ENCODE data around the gene TAS1R3. TPM values are rescaled to one million over a fixed set of nuclear protein-coding genes. Genes with fewer than 3 reads are reported as not detected.

TAS1R3 gene
- total RNA-seq, 2 experiments from 2014 or later = 0.10 TPM; not detected in 1

- no peaks in the 10 kb centered on the region for H3K9me3 Mint-ChIP-seq
- no peaks in the 10 kb centered on the region for H3K27me3 Mint-ChIP-seq
- CTCF ChIA-PET = no interaction called here
- POLR2A ChIA-PET = no interaction called here
- no peak for DNase-seq
- H3K4me1 Mint-ChIP-seq (ENCODE audit: low read depth) = no peaks in the 10 kb centered on the region
- H3K36me3 Mint-ChIP-seq = peaks cover 2% of the 10 kb centered on the region
- H3K4me3 Mint-ChIP-seq = no peak overlapping the region
- H3K27ac Mint-ChIP-seq = no peak overlapping the region
- intact Hi-C loops (cut with micrococcal nuclease) = no loop called here
Observed at GRCh38 chr1:1380860-1381259, 49.8 kb downstream of the TAS1R3 start.

GRCh38 chr1:1381294-1381693, 50.2 kb downstream of the TAS1R3 start:
- H3K4me3 Mint-ChIP-seq = no peak overlapping the region
- CTCF ChIA-PET = no interaction called here

More at GRCh38 chr1:1381294-1381693, 50.2 kb downstream of the TAS1R3 start:
- Mint-ChIP-seq H3K27ac (no peak overlapping the region), H3K36me3 (peaks cover 4% of the 10 kb centered on the region), H3K27me3 (no peaks in the 10 kb centered on the region), H3K4me1 (ENCODE audit: low read depth) (no peaks in the 10 kb centered on the region), H3K9me3 (no peaks in the 10 kb centered on the region)
- POLR2A ChIA-PET = no interaction called here
- intact Hi-C loops (cut with micrococcal nuclease) = no loop called here
- no peak for DNase-seq

Small RNAs within 50 kb of the gene (microRNA-seq; reads per million reads assigned to microRNA genes)
- gene MIR6726 (ENCODE audit: borderline microRNAs expressed, borderline number of aligned reads, borderline replicate concordance) (3.5 reads per million), gene MIR6727 (ENCODE audit: borderline microRNAs expressed, borderline number of aligned reads, borderline replicate concordance) (1.6 reads per million), gene MIR6808 (ENCODE audit: borderline microRNAs expressed, borderline number of aligned reads, borderline replicate concordance) (not detected)

Other genes starting within 250 kb of the TAS1R3 start
- gene C1orf159, start 215.2 kb upstream of the TAS1R3 start, total RNA-seq = 10 to 100 TPM; 19.5 to 20.5 TPM
- gene TTLL10, start 157.4 kb upstream of the TAS1R3 start, total RNA-seq = not detected
- gene TNFRSF18, start 124.7 kb upstream of the TAS1R3 start, total RNA-seq = 100 to 1,000 TPM; 375 to 387 TPM
- 1,000 to 10,000 TPM; 1,003 to 1,005 TPM for gene TNFRSF4, start 117.1 kb upstream of the TAS1R3 start, total RNA-seq
- gene SDF4, start 99.3 kb upstream of the TAS1R3 start, total RNA-seq = 100 to 1,000 TPM; 302 to 305 TPM
- 10 to 100 TPM; 14.6 to 15.5 TPM for gene B3GALT6, start 99.0 kb upstream of the TAS1R3 start, total RNA-seq
- gene C1QTNF12, start 84.6 kb upstream of the TAS1R3 start, total RNA-seq = 1 to 10 TPM; 3.8 to 4.2 TPM
- 10 to 100 TPM; 58.7 to 61.6 TPM for gene UBE2J2, start 57.4 kb upstream of the TAS1R3 start, total RNA-seq
- 1 to 10 TPM; 4.9 to 7.2 TPM for gene SCNN1D, start 50.8 kb upstream of the TAS1R3 start, total RNA-seq
- 10 to 100 TPM; 31.8 to 32.0 TPM for gene ACAP3, start 23.4 kb upstream of the TAS1R3 start, total RNA-seq
- gene PUSL1, start 22.7 kb upstream of the TAS1R3 start, total RNA-seq = 10 to 100 TPM; 19.7 to 23.1 TPM
- gene INTS11, start 6.6 kb upstream of the TAS1R3 start, total RNA-seq = 100 to 1,000 TPM; 107 to 120 TPM
- 10 to 100 TPM; 12.1 to 13.1 TPM for gene CPTP, start 6.5 kb upstream of the TAS1R3 start, total RNA-seq
- gene DVL1, start 18.1 kb downstream of the TAS1R3 start, total RNA-seq = 10 to 100 TPM; 37.6 to 38.6 TPM
- gene MXRA8, start 27.3 kb downstream of the TAS1R3 start, total RNA-seq = under 1 TPM in 1 of 2 experiments, not detected in 1; 0.19 TPM
- gene AURKAIP1, start 43.9 kb downstream of the TAS1R3 start, total RNA-seq = 100 to 1,000 TPM; 124 to 131 TPM
- 100 to 1,000 TPM in 1 of 2 experiments, 10 to 100 TPM in 1; 96.0 to 108 TPM for gene CCNL2, start 68.1 kb downstream of the TAS1R3 start, total RNA-seq
- 100 to 1,000 TPM; 122 to 123 TPM for gene MRPL20, start 76.0 kb downstream of the TAS1R3 start, total RNA-seq
- not detected for gene ANKRD65, start 90.0 kb downstream of the TAS1R3 start, total RNA-seq
- gene VWA1, start 104.4 kb downstream of the TAS1R3 start, total RNA-seq = under 1 TPM; 0.69 to 0.92 TPM
- 1 to 10 TPM; 1.2 to 1.7 TPM for gene ATAD3C, start 118.4 kb downstream of the TAS1R3 start, total RNA-seq
- gene ATAD3B, start 140.5 kb downstream of the TAS1R3 start, total RNA-seq = 10 to 100 TPM; 35.4 to 36.3 TPM
- 10 to 100 TPM; 45.7 to 46.7 TPM for gene ATAD3A, start 180.9 kb downstream of the TAS1R3 start, total RNA-seq
- gene TMEM240, start 209.3 kb downstream of the TAS1R3 start, total RNA-seq = under 1 TPM in 1 of 2 experiments, not detected in 1; 0.29 TPM
- 100 to 1,000 TPM; 106 to 107 TPM for gene SSU72, start 243.6 kb downstream of the TAS1R3 start, total RNA-seq